HCT116 (cell line): ENCODE measurements around the gene SRD5A3.

ENCODE experiments used
- EZH2phosphoT487 ChIP-seq: fragments of 200-600 bp; IDR thresholded peaks from 2 replicates; pipeline ENCODE4 v1.6.1; 2018; ENCODE audit warnings: antibody characterized with exemption, borderline replicate concordance
- TF ChIP-seq, protein P1 (sequence below), 3 experiments: fragments of 200-600 bp in 1 of 3; sonication (generic) in 1 of 3; IDR thresholded peaks in 2 of 3; conservative IDR thresholded peaks in 1 of 3; 2 replicates each; pipeline ENCODE4 v1.5.1; 2012 to 2017; ENCODE audit warnings: low read depth in 2 of 3, low read length in 2 of 3, antibody characterized with exemption in 1 of 3, borderline replicate concordance in 1 of 3, control low read depth in 1 of 3, mild to moderate bottlenecking in 1 of 3, mixed read lengths in 1 of 3, mixed run types in 1 of 3, moderate library complexity in 1 of 3; ENCODE audit not compliant: insufficient read depth in 1 of 3

DNA sequence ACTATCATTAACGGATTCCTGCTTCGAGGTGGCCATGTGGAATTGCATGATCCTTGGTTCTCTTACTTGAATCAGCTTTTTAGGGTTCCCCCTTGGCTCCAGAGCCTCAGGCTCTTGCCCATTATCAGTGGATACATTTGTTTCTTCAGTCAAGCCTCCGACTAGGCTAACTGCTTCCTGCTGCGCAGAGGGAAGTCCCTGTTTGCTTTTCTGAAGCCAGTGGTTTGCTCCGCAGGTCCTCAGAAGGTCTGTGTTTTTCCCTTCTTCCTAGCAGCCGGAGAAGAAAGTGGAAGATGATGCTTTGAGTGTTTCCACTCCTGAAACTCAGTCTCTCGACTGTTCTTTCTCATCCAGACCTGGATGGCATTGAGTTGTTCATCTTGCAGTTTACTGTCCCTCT lies 20.6 kb downstream of the SRD5A3 start:
- TF ChIP-seq, protein P1, sequence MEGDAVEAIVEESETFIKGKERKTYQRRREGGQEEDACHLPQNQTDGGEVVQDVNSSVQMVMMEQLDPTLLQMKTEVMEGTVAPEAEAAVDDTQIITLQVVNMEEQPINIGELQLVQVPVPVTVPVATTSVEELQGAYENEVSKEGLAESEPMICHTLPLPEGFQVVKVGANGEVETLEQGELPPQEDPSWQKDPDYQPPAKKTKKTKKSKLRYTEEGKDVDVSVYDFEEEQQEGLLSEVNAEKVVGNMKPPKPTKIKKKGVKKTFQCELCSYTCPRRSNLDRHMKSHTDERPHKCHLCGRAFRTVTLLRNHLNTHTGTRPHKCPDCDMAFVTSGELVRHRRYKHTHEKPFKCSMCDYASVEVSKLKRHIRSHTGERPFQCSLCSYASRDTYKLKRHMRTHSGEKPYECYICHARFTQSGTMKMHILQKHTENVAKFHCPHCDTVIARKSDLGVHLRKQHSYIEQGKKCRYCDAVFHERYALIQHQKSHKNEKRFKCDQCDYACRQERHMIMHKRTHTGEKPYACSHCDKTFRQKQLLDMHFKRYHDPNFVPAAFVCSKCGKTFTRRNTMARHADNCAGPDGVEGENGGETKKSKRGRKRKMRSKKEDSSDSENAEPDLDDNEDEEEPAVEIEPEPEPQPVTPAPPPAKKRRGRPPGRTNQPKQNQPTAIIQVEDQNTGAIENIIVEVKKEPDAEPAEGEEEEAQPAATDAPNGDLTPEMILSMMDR (IDR thresholded peaks at IDR 0.05 in 2 of 3, conservative IDR thresholded peaks at IDR 0.05 in 1 of 3; ENCODE audit: borderline replicate concordance in 1 of 3, insufficient read depth in 1 of 3, low read depth in 2 of 3, low read length in 2 of 3) = no peak
- no peak for TF ChIP-seq EZH2phosphoT487
